NCI-H2029 treated with DMSO at 0.1 percent for 48 hours (cell line): ENCODE results near the gene TCN2.
"Not testable (repeated sequence)": the region's sequence is repeated elsewhere in the genome, so short reads cannot be mapped to it uniquely, and the experiment has no call there.

Experiments used
- DNase-seq: peaks from one replicate; lab custom pipeline; 2025; lab: John Stamatoyannopoulos, UW

TCN2 gene

GRCh38 chr22:30606455-30607299, at the start of gene TCN2:
Gene TCN2, plus strand, starts transcription at chr22:30607174. Its CDS starts 158 bp downstream, at chr22:30607332.
- peak; percentile 12 for DNase-seq

- no peak for DNase-seq
Observed at GRCh38 chr22:30557243-30557642, 49.7 kb upstream of the TCN2 start.

- DNase-seq, result no peak
Observed at GRCh38 chr22:30559889-30560288, 47.1 kb upstream of the TCN2 start.

- DNase-seq, result not testable (repeated sequence)
Observed at GRCh38 chr22:30560643-30561202, 46.3 kb upstream of the TCN2 start.

- no peak for DNase-seq
Observed at GRCh38 chr22:30561402-30562189, 45.4 kb upstream of the TCN2 start.

- DNase-seq, result no peak
Observed at GRCh38 chr22:30562366-30562765, 44.6 kb upstream of the TCN2 start.

- no peak for DNase-seq
Observed at GRCh38 chr22:30564045-30564760, 42.8 kb upstream of the TCN2 start.

GRCh38 chr22:30564761-30565119, 42.2 kb upstream of the TCN2 start:
- DNase-seq, result no peak

- no peak for DNase-seq
Observed at GRCh38 chr22:30565341-30565740, 41.6 kb upstream of the TCN2 start.

- no peak for DNase-seq
Observed at GRCh38 chr22:30566125-30566524, 40.8 kb upstream of the TCN2 start.

GRCh38 chr22:30567277-30567676, 39.7 kb upstream of the TCN2 start:
- DNase-seq, result not testable (repeated sequence)

GRCh38 chr22:30568137-30568805, 38.7 kb upstream of the TCN2 start:
- no peak for DNase-seq

GRCh38 chr22:30569674-30570202, 37.2 kb upstream of the TCN2 start:
- no peak for DNase-seq

GRCh38 chr22:30572210-30572609, 34.8 kb upstream of the TCN2 start:
- no peak for DNase-seq

- DNase-seq, result no peak
Observed at GRCh38 chr22:30572840-30573593, 34.0 kb upstream of the TCN2 start.

GRCh38 chr22:30573594-30574094, 33.3 kb upstream of the TCN2 start:
- no peak for DNase-seq

- no peak for DNase-seq
Observed at GRCh38 chr22:30574095-30574981, 32.6 kb upstream of the TCN2 start, which contains the start of gene GAL3ST1. Gene GAL3ST1, minus strand, starts transcription at chr22:30574665. Its CDS starts 17,273 bp downstream, at chr22:30557392.

GRCh38 chr22:30574997-30575671, 31.8 kb upstream of the TCN2 start:
- no peak for DNase-seq

GRCh38 chr22:30575859-30576258, 31.1 kb upstream of the TCN2 start:
- DNase-seq, result no peak
